MM.1S (cell line): ENCODE results near the gene KLC4.

Experiments used
- DNase-seq: peaks from one replicate; pipeline ENCODE4 v3.0.0-alpha.2; 2015
- H2AFZ ChIP-seq: fragments of 300-600 bp; sonication (generic); 2 replicates; pipeline ENCODE4 v1.6.0; 2016; ENCODE audit warnings: antibody characterized with exemption, low read length
- H3F3A ChIP-seq: fragments of 300-600 bp; sonication (generic); 2 replicates; pipeline ENCODE4 v1.6.1; 2016; ENCODE audit warnings: mild to moderate bottlenecking, antibody characterized with exemption, low read length, moderate library complexity, mixed read lengths; ENCODE audit not compliant: insufficient read depth
- H3K27ac ChIP-seq: fragments of 300-600 bp; sonication (generic); 2 replicates; pipeline ENCODE4 v1.5.1; 2016; ENCODE audit warnings: mild to moderate bottlenecking, low read length
- H3K27me3 ChIP-seq: fragments of 300-600 bp; sonication (generic); replicated peaks from 2 replicates; pipeline ENCODE4 v1.6.0; 2016; ENCODE audit warnings: low read length; ENCODE audit not compliant: insufficient read depth
- H3K36me3 ChIP-seq: fragments of 300-600 bp; sonication (generic); replicated peaks from 2 replicates; pipeline ENCODE4 v1.6.1; 2016; ENCODE audit warnings: mild to moderate bottlenecking, low read length, mixed read lengths; ENCODE audit not compliant: insufficient read depth
- H3K4me1 ChIP-seq: fragments of 300-600 bp; sonication (generic); 2 replicates; pipeline ENCODE4 v1.6.1; 2016; ENCODE audit warnings: low read length, mixed read lengths
- H3K4me2 ChIP-seq: fragments of 300-600 bp; sonication (generic); 2 replicates; pipeline ENCODE4 v1.6.0; 2016; ENCODE audit warnings: low read depth, low read length
- H3K4me3 ChIP-seq: fragments of 300-600 bp; sonication (generic); 2 replicates; pipeline ENCODE4 v1.5.1; 2016; ENCODE audit warnings: low read length, mixed read lengths
- H3K79me2 ChIP-seq: fragments of 300-600 bp; sonication (generic); 2 replicates; pipeline ENCODE4 v1.6.1; 2016; ENCODE audit warnings: mixed run types, low read length, mixed read lengths
- H3K9ac ChIP-seq: fragments of 300-600 bp; sonication (generic); 2 replicates; pipeline ENCODE4 v1.6.1; 2016; ENCODE audit warnings: low read length, mixed read lengths
- H3K9me2 ChIP-seq: fragments of 300-600 bp; sonication (generic); replicated peaks from 2 replicates; pipeline ENCODE4 v1.6.1; 2016; ENCODE audit warnings: mild to moderate bottlenecking, low read length, mixed read lengths; ENCODE audit not compliant: insufficient read depth
- H3K9me3 ChIP-seq: fragments of 300-600 bp; sonication (generic); replicated peaks from 2 replicates; pipeline ENCODE4 v1.6.1; 2016; ENCODE audit warnings: mild to moderate bottlenecking, low read length, mixed read lengths; ENCODE audit not compliant: insufficient read depth
- H4K20me1 ChIP-seq: fragments of 300-600 bp; sonication (generic); 2 replicates; pipeline ENCODE4 v1.6.1; 2016; ENCODE audit warnings: mild to moderate bottlenecking, low read length, moderate library complexity, mixed read lengths; ENCODE audit not compliant: insufficient read depth
- EZH2 ChIP-seq: fragments of 300-600 bp; sonication (generic); optimal IDR thresholded peaks from 2 replicates; pipeline ENCODE3; 2017; ENCODE audit warnings: low read depth, mild to moderate bottlenecking, antibody characterized with exemption, low read length, mixed read lengths
- EZH2phosphoT487 ChIP-seq: fragments of 300-600 bp; sonication (generic); IDR thresholded peaks from 2 replicates; pipeline ENCODE4 v1.6.1; 2018; ENCODE audit warnings: antibody characterized with exemption, low read length
- TF ChIP-seq, protein P1 (sequence below): fragments of 300-600 bp; sonication (generic); IDR thresholded peaks from 2 replicates; pipeline ENCODE4 v1.5.1; 2016; ENCODE audit warnings: antibody characterized with exemption, low read length, mixed read lengths

Gene KLC4

GRCh38 chr6:43059168-43060033 lies at the start of gene KLC4, which contains the start of gene MRPL2:
Gene KLC4 (plus strand): TSS chr6:43059631. CDS start chr6:43061336, 1,705 bp downstream.
Gene MRPL2 (minus strand): TSS chr6:43059434. CDS start chr6:43059381, 53 bp downstream.
- Histone ChIP-seq H3K4me2 (peak within 1 kb of the TSS; percentile 85), H2AFZ (peak within 1 kb of the TSS; percentile 95), H3K27ac (peak within 1 kb of the TSS; percentile 51; the same call in 1 of the 2 replicates), H3K9ac (peak within 1 kb of the TSS; percentile 83), H4K20me1 (no peaks in the 10 kb centered on the region), H3K4me3 (peak within 1 kb of the TSS; percentile 74), H3K9me2 (no peaks in the 10 kb centered on the region), H3F3A (no peaks in the 10 kb centered on the region; the same call in 1 of the 2 replicates), H3K27me3 (no peaks in the 10 kb centered on the region), H3K36me3 (no peaks in the 10 kb centered on the region), H3K79me2 (peaks cover 22% of the 10 kb centered on the region), H3K4me1 (peaks cover 9% of the 10 kb centered on the region), H3K9me3 (no peaks in the 10 kb centered on the region)
- TF ChIP-seq EZH2phosphoT487, result no peak
- no peak for TF ChIP-seq EZH2
- TF ChIP-seq, protein P1, sequence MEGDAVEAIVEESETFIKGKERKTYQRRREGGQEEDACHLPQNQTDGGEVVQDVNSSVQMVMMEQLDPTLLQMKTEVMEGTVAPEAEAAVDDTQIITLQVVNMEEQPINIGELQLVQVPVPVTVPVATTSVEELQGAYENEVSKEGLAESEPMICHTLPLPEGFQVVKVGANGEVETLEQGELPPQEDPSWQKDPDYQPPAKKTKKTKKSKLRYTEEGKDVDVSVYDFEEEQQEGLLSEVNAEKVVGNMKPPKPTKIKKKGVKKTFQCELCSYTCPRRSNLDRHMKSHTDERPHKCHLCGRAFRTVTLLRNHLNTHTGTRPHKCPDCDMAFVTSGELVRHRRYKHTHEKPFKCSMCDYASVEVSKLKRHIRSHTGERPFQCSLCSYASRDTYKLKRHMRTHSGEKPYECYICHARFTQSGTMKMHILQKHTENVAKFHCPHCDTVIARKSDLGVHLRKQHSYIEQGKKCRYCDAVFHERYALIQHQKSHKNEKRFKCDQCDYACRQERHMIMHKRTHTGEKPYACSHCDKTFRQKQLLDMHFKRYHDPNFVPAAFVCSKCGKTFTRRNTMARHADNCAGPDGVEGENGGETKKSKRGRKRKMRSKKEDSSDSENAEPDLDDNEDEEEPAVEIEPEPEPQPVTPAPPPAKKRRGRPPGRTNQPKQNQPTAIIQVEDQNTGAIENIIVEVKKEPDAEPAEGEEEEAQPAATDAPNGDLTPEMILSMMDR, result no peak
- DNase-seq, result peak; percentile 98

- Histone ChIP-seq H3K36me3 (no peaks in the 10 kb centered on the region), H3K9ac (no peak overlapping the region), H3K4me1 (peaks cover 9% of the 10 kb centered on the region; the same call in 1 of the 2 replicates), H3K79me2 (peaks cover 42% of the 10 kb centered on the region), H3K4me2 (no peak overlapping the region), H3K27me3 (no peaks in the 10 kb centered on the region), H3K4me3 (no peak overlapping the region), H3K9me3 (no peaks in the 10 kb centered on the region), H4K20me1 (no peaks in the 10 kb centered on the region), H2AFZ (no peak overlapping the region), H3K9me2 (no peaks in the 10 kb centered on the region), H3K27ac (no peak overlapping the region), H3F3A (no peaks in the 10 kb centered on the region)
- TF ChIP-seq EZH2phosphoT487 (no peak), EZH2 (no peak)
- TF ChIP-seq, protein P1, result no peak
- DNase-seq, result no peak
Measured at GRCh38 chr6:43011207-43011606, 48.2 kb upstream of the KLC4 start.

DNA sequence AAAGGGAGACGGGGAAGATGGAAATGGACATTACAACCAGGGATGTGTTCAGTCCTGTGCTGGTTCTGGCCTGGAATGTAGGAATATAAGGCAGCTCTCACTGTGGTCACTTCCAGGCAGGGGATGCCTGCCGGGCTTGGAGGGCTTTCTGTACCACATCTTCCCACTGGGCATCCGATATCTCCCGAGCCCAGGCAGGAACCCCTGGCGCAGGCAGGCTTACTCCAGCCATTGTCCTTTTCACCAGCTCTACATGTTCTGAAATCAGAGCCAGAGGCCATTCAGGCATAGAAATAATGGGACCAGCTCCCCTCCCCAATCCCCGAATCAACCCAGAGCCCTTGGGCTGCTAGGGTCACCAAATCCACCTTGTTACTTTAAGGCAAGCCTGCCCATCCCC lies 47.1 kb upstream of the KLC4 start:
- no peaks in the 10 kb centered on the region for H3K27me3 ChIP-seq
- no peak overlapping the region for H3K27ac ChIP-seq
- peak overlapping the region; percentile 84; the same call in 1 of the 2 replicates for H3K9ac ChIP-seq
- H3K36me3 ChIP-seq, result no peaks in the 10 kb centered on the region; the same call in 1 of the 2 replicates
- TF ChIP-seq, protein P1, result no peak
- no peak for TF ChIP-seq EZH2phosphoT487
- no peak for TF ChIP-seq EZH2
- H3K4me2 ChIP-seq, result peak overlapping the region; percentile 99
- H3F3A ChIP-seq, result no peaks in the 10 kb centered on the region
- no peak overlapping the region for H2AFZ ChIP-seq
- H4K20me1 ChIP-seq, result no peaks in the 10 kb centered on the region
- DNase-seq, result no peak
- H3K4me3 ChIP-seq, result peak overlapping the region; percentile 96
- H3K9me2 ChIP-seq, result no peaks in the 10 kb centered on the region
- no peaks in the 10 kb centered on the region for H3K9me3 ChIP-seq
- H3K79me2 ChIP-seq, result peaks cover 54% of the 10 kb centered on the region
- peaks cover 9% of the 10 kb centered on the region; the same call in 1 of the 2 replicates for H3K4me1 ChIP-seq
